ACC112 (cell line): ENCODE data around the gene SETD6.
A peak's percentile ranks its signal among the peaks of the same experiment; 100 is the strongest.

Source experiments
- H2AFZ ChIP-seq: fragments of 200-600 bp; sonication (generic); one replicate; pipeline ENCODE4 v1.6.0; 2017; ENCODE audit warnings: antibody characterized with exemption, low read length; ENCODE audit not compliant: unreplicated experiment
- H3K27ac ChIP-seq: fragments of 200-600 bp; sonication (generic); 2 replicates; pipeline ENCODE4 v1.5.1; 2014; ENCODE audit warnings: low read depth, mild to moderate bottlenecking, antibody characterized with exemption, low read length, moderate library complexity
- H3K27me3 ChIP-seq: fragments of 200-600 bp; sonication (generic); 2 replicates; pipeline ENCODE4 v1.6.1; 2014; ENCODE audit warnings: mild to moderate bottlenecking, antibody characterized with exemption, low read length, moderate library complexity, mixed read lengths; ENCODE audit not compliant: insufficient read depth
- H3K36me3 ChIP-seq: fragments of 200-600 bp; sonication (generic); 2 replicates; pipeline ENCODE4 v1.6.1; 2016; ENCODE audit warnings: mild to moderate bottlenecking, antibody characterized with exemption, low read length, moderate library complexity, mixed read lengths; ENCODE audit not compliant: insufficient read depth
- H3K4me1 ChIP-seq: fragments of 200-600 bp; sonication (generic); one replicate; pipeline ENCODE4 v1.6.1; 2016; ENCODE audit warnings: low read length, mixed read lengths; ENCODE audit not compliant: insufficient read depth, unreplicated experiment, control insufficient read depth
- H3K4me3 ChIP-seq: fragments of 200-600 bp; sonication (generic); 2 replicates; pipeline ENCODE4 v1.5.1; 2014; ENCODE audit warnings: mild to moderate bottlenecking, low read depth, low read length
- H3K79me2 ChIP-seq: fragments of 200-600 bp; sonication (generic); one replicate; pipeline ENCODE4 v1.6.0; 2016; ENCODE audit warnings: low read length; ENCODE audit not compliant: control insufficient read depth, unreplicated experiment, insufficient read depth

Gene SETD6

GRCh38 chr16:58509256-58510096, 5.8 kb upstream of the SETD6 start:
- no peak overlapping the region for H2AFZ ChIP-seq
- H3K4me3 ChIP-seq, result no peak overlapping the region
- no peaks in the 10 kb centered on the region for H3K27me3 ChIP-seq
- H3K4me1 ChIP-seq, result no peaks in the 10 kb centered on the region
- H3K79me2 ChIP-seq, result no peaks in the 10 kb centered on the region
- H3K27ac ChIP-seq, result no peak overlapping the region
- H3K36me3 ChIP-seq, result no peaks in the 10 kb centered on the region

- Histone ChIP-seq H3K4me3 (no peak overlapping the region), H3K27ac (no peak overlapping the region)
These were observed 5.1 kb upstream of the SETD6 start for GRCh38 chr16:58510097-58510775.

GRCh38 chr16:58510776-58511628, 4.3 kb upstream of the SETD6 start:
- no peak overlapping the region for H3K27ac ChIP-seq
- H2AFZ ChIP-seq, result no peak overlapping the region
- no peaks in the 10 kb centered on the region for H3K79me2 ChIP-seq
- H3K4me3 ChIP-seq, result no peak overlapping the region
- no peaks in the 10 kb centered on the region for H3K27me3 ChIP-seq
- no peaks in the 10 kb centered on the region for H3K4me1 ChIP-seq
- no peaks in the 10 kb centered on the region for H3K36me3 ChIP-seq

More at GRCh38 chr16:58510097-58510775, 5.1 kb upstream of the SETD6 start:
- Histone ChIP-seq H3K27me3 (no peaks in the 10 kb centered on the region), H3K4me1 (no peaks in the 10 kb centered on the region), H2AFZ (no peak overlapping the region), H3K36me3 (no peaks in the 10 kb centered on the region), H3K79me2 (no peaks in the 10 kb centered on the region)

- H3K27ac ChIP-seq, result no peak overlapping the region
- H3K79me2 ChIP-seq, result no peaks in the 10 kb centered on the region
- H3K4me3 ChIP-seq, result no peak overlapping the region
- no peak overlapping the region for H2AFZ ChIP-seq
- no peaks in the 10 kb centered on the region for H3K27me3 ChIP-seq
- peaks cover 5% of the 10 kb centered on the region for H3K4me1 ChIP-seq
- no peaks in the 10 kb centered on the region for H3K36me3 ChIP-seq
These were observed 3.1 kb upstream of the SETD6 start for GRCh38 chr16:58511933-58512815.

- peaks cover 5% of the 10 kb centered on the region; the same call in 1 of the 2 replicates for H3K36me3 ChIP-seq
- H3K4me3 ChIP-seq, result no peak overlapping the region
- H3K27me3 ChIP-seq, result no peaks in the 10 kb centered on the region
- H3K4me1 ChIP-seq, result peaks cover 5% of the 10 kb centered on the region
- no peak overlapping the region for H3K27ac ChIP-seq
- H2AFZ ChIP-seq, result no peak overlapping the region
- H3K79me2 ChIP-seq, result no peaks in the 10 kb centered on the region
These were observed 1.4 kb upstream of the SETD6 start for GRCh38 chr16:58513874-58514273.

GRCh38 chr16:58515871-58516767, 802 bp downstream of the SETD6 start:
- Histone ChIP-seq H3K27ac (no peak overlapping the region), H3K36me3 (peaks cover 19% of the 10 kb centered on the region), H2AFZ (peak overlapping the region; percentile 0), H3K4me3 (peak overlapping the region; percentile 87), H3K27me3 (no peaks in the 10 kb centered on the region), H3K79me2 (no peaks in the 10 kb centered on the region), H3K4me1 (peaks cover 5% of the 10 kb centered on the region)

- Histone ChIP-seq H3K27ac (no peak overlapping the region), H3K36me3 (peaks cover 21% of the 10 kb centered on the region), H3K4me1 (peaks cover 5% of the 10 kb centered on the region), H3K27me3 (no peaks in the 10 kb centered on the region), H3K79me2 (no peaks in the 10 kb centered on the region), H2AFZ (no peak overlapping the region), H3K4me3 (no peak overlapping the region)
These were observed 1.4 kb downstream of the SETD6 start for GRCh38 chr16:58516768-58517107.

GRCh38 chr16:58518083-58518979, 3.0 kb downstream of the SETD6 start:
- H3K36me3 ChIP-seq, result peaks cover 31% of the 10 kb centered on the region
- no peak overlapping the region for H3K27ac ChIP-seq
- no peaks in the 10 kb centered on the region for H3K79me2 ChIP-seq
- H3K27me3 ChIP-seq, result no peaks in the 10 kb centered on the region
- H3K4me3 ChIP-seq, result no peak overlapping the region
- no peak overlapping the region for H2AFZ ChIP-seq
- H3K4me1 ChIP-seq, result peaks cover 5% of the 10 kb centered on the region

- no peaks in the 10 kb centered on the region for H3K27me3 ChIP-seq
- no peaks in the 10 kb centered on the region for H3K79me2 ChIP-seq
- no peak overlapping the region for H3K27ac ChIP-seq
- H2AFZ ChIP-seq, result no peak overlapping the region
- H3K4me3 ChIP-seq, result no peak overlapping the region
- H3K4me1 ChIP-seq, result peaks cover 5% of the 10 kb centered on the region
- peaks cover 36% of the 10 kb centered on the region for H3K36me3 ChIP-seq
These were observed 3.7 kb downstream of the SETD6 start for GRCh38 chr16:58518980-58519368.
